ENCODE measurements around the gene SPATA6.

DNA sequence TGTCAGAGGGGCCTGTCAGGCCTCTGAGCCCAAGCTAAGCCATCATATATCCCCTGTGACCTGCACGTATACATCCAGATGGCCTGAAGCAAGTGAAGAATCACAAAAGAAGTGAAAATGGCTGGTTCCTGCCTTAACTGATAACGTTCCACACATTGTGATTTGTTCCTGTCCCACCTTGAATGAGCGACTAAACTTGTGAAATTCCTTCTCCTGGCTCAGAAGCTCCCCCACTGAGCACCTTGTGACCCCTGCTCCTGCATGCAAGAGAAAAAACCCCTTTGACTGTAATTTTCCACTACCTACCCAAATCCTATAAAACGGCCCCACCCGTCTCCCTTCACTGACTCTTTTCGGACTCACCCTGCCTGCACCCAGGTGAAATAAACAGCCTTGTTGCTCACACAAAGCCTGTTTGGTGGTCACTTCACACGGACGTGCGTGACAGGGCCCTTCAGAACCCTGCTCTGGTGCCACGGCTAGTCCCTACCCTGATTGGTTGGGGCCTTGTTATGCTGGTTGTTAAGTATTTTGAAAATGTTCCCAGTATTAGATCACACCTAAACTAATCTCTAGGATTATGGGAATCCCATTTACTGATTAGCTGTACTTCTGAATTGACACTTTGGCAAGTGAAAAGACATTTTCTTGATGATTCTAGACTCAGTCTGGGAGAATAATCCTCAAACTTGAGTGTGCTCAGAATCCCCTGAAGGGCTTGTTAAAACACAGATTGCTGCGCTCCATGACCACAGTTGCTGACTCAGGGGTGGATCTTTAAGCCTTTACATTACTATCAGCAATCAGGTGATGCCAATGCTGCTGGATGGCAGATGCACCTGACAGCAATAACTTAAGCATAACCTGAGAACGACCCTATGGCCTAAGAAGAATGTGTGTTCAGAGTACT, 28.8 kb upstream of the SPATA6 start:
- TF ChIP-seq, protein P1, sequence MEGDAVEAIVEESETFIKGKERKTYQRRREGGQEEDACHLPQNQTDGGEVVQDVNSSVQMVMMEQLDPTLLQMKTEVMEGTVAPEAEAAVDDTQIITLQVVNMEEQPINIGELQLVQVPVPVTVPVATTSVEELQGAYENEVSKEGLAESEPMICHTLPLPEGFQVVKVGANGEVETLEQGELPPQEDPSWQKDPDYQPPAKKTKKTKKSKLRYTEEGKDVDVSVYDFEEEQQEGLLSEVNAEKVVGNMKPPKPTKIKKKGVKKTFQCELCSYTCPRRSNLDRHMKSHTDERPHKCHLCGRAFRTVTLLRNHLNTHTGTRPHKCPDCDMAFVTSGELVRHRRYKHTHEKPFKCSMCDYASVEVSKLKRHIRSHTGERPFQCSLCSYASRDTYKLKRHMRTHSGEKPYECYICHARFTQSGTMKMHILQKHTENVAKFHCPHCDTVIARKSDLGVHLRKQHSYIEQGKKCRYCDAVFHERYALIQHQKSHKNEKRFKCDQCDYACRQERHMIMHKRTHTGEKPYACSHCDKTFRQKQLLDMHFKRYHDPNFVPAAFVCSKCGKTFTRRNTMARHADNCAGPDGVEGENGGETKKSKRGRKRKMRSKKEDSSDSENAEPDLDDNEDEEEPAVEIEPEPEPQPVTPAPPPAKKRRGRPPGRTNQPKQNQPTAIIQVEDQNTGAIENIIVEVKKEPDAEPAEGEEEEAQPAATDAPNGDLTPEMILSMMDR (conservative IDR thresholded peaks at IDR 0.05; ENCODE audit: low read depth in 2 of 2), result no peak
- no peak for TF ChIP-seq POLR2AphosphoS5 (IDR thresholded peaks at IDR 0.05; ENCODE audit: low read depth)
- TF ChIP-seq EZH2phosphoT487 (IDR thresholded peaks at IDR 0.05; ENCODE audit: unreplicated experiment), result no peak
- TF ChIP-seq EZH2 (IDR thresholded peaks at IDR 0.05; ENCODE audit: low read depth, unreplicated experiment), result no peak
- TF ChIP-seq, protein P2, sequence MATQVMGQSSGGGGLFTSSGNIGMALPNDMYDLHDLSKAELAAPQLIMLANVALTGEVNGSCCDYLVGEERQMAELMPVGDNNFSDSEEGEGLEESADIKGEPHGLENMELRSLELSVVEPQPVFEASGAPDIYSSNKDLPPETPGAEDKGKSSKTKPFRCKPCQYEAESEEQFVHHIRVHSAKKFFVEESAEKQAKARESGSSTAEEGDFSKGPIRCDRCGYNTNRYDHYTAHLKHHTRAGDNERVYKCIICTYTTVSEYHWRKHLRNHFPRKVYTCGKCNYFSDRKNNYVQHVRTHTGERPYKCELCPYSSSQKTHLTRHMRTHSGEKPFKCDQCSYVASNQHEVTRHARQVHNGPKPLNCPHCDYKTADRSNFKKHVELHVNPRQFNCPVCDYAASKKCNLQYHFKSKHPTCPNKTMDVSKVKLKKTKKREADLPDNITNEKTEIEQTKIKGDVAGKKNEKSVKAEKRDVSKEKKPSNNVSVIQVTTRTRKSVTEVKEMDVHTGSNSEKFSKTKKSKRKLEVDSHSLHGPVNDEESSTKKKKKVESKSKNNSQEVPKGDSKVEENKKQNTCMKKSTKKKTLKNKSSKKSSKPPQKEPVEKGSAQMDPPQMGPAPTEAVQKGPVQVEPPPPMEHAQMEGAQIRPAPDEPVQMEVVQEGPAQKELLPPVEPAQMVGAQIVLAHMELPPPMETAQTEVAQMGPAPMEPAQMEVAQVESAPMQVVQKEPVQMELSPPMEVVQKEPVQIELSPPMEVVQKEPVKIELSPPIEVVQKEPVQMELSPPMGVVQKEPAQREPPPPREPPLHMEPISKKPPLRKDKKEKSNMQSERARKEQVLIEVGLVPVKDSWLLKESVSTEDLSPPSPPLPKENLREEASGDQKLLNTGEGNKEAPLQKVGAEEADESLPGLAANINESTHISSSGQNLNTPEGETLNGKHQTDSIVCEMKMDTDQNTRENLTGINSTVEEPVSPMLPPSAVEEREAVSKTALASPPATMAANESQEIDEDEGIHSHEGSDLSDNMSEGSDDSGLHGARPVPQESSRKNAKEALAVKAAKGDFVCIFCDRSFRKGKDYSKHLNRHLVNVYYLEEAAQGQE (IDR thresholded peaks at IDR 0.05; ENCODE audit: unreplicated experiment), result no peak
